Activated CD4-positive, alpha-beta memory T cell treated with anti-CD3 and anti-CD28 coated beads, Interleukin-2, amount 10 ng/mL, durations not matched to agents 7 days and 5 days (primary cell): ENCODE data around the gene LRCH4. TPM values are rescaled to one million over a fixed set of nuclear protein-coding genes. Genes with fewer than 3 reads are reported as not detected.
"Not testable (repeated sequence)": the region's sequence is repeated elsewhere in the genome, so short reads cannot be mapped to it uniquely, and the experiment has no call there.

Experiments used
- CTCF ChIA-PET: fragments of 350-600 bp; sonication (Branson Sonifier 250); formaldehyde crosslinking; loops from one replicate; lab custom pipeline; 2021; ENCODE audit warnings: antibody characterized with exemption, inconsistent platforms; lab: Charles Lee
- POLR2A ChIA-PET: fragments of 350-600 bp; sonication (Branson Sonifier 250); formaldehyde crosslinking; loops from one replicate; lab custom pipeline; 2021; ENCODE audit warnings: antibody characterized with exemption; lab: Charles Lee
- DNase-seq: peaks from one replicate; pipeline ENCODE4 v3.0.0-alpha.2; 2020
- H3K27ac Mint-ChIP-seq: one replicate; pipeline ENCODE4 v1.8.0; 2021; ENCODE audit warnings: mild to moderate bottlenecking, mixed read lengths
- H3K27me3 Mint-ChIP-seq: one replicate; pipeline ENCODE4 v1.8.0; 2021; ENCODE audit warnings: mixed read lengths
- H3K36me3 Mint-ChIP-seq: one replicate; pipeline ENCODE4 v1.8.0; 2021; ENCODE audit warnings: low read depth, mixed read lengths
- H3K4me1 Mint-ChIP-seq: one replicate; pipeline ENCODE4 v1.8.0; 2021; ENCODE audit warnings: mixed read lengths
- H3K4me3 Mint-ChIP-seq: one replicate; pipeline ENCODE4 v1.8.0; 2021; ENCODE audit warnings: mild to moderate bottlenecking, mixed read lengths
- H3K9me3 Mint-ChIP-seq: one replicate; pipeline ENCODE4 v1.8.0; 2021; ENCODE audit warnings: mixed read lengths
- total RNA-seq, 2 experiments: library from RNA; stranded (reverse); gene quantifications; one replicate each; pipeline ENCODE4 v1.2.3, GENCODE V29; 2021

Gene LRCH4
- total RNA-seq, 2 experiments from 2014 or later = 199 to 204 TPM

DNA sequence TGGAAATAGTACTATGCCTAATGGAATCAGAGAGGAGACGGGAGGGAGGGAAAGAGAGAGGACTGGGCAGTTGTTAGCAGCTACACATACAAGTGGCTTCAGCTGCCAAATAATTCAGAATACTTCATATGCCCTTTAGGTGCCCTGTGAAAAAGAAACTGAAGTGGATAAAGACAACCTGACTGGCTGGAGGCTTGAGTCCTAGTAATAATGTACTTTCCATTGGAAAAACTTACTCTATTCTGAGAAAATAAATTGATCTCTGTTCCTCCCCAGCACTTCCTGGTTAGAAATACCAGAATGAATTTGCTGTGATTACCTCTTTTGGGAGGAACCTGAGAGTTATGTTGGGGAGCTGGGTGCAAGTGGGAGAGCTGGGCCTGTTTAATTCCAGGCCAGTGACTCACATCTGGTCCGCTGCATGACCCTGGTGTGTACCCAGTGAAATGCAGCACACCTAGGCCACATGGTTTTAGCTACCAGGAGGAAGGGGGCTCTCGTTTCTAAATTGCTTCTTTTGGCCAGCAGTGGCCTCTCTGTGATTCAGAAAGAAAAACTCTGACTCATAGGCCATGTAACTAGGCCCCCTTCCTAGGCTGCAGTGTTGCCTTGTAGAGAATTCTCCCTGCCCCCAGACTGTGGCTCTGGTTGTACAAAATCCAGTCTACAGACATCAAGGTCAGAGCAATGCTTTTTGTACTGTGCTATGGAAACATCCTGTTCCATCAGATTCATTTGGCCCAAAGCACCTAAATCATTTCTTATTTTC is 40.4 kb downstream of the LRCH4 start:
- CTCF ChIA-PET = interaction anchor here (1.0 to 11.6 kb wide), 5 partner anchors 15 to 76 kb away, joined by 3 to 144 read pairs (median 4); partner anchors contain the start of gene MOSPD3
- Mint-ChIP-seq H3K4me3 (peak overlapping the region; percentile 97), H3K4me1 (peaks cover 96% of the 10 kb centered on the region), H3K27ac (peak overlapping the region; percentile 96), H3K27me3 (no peaks in the 10 kb centered on the region), H3K9me3 (no peaks in the 10 kb centered on the region), H3K36me3 (peaks cover 47% of the 10 kb centered on the region)
- DNase-seq = peak; percentile 59
- POLR2A ChIA-PET = interaction anchor here (1.2 to 2.9 kb wide), 13 partner anchors 10 to 160 kb away, joined by 3 to 17 read pairs (median 4); partner anchors contain the start of genes FBXO24, LRCH4, MEPCE and POP7

DNA sequence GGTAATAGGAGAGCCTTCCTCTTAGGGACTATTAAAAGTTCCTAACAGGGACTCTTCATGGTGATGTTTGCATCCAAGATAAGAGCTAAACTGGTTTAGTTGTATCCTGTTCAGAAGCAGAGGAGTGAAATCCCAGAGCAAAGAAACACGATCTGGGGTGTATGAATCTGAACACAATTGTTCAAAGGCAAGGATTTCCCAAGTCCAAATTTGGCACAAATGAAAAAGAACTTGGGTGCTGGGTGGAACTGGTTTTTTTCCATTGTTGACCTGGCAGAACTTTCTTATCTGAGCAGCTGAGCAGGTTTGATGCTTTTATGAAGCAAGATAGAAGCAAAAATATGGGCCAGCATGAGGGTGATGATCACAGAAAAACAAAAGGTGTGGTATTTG is 41.0 kb downstream of the LRCH4 start:
- ChIA-PET POLR2A (interaction anchor here (1.2 to 2.9 kb wide), 13 partner anchors 9 to 161 kb away, joined by 3 to 17 read pairs (median 4); partner anchors contain the start of genes FBXO24, LRCH4, MEPCE and POP7), CTCF (interaction anchor here (0.6 to 11.6 kb wide), 6 partner anchors 15 to 393 kb away, joined by 3 to 144 read pairs (median 4); partner anchors contain the start of gene MOSPD3)
- peak overlapping the region; percentile 97 for H3K4me3 Mint-ChIP-seq
- H3K4me1 Mint-ChIP-seq = peaks cover 95% of the 10 kb centered on the region
- H3K27me3 Mint-ChIP-seq = no peaks in the 10 kb centered on the region
- H3K36me3 Mint-ChIP-seq = peaks cover 45% of the 10 kb centered on the region
- H3K27ac Mint-ChIP-seq = peak overlapping the region; percentile 96
- no peak for DNase-seq
- H3K9me3 Mint-ChIP-seq = no peaks in the 10 kb centered on the region

DNA sequence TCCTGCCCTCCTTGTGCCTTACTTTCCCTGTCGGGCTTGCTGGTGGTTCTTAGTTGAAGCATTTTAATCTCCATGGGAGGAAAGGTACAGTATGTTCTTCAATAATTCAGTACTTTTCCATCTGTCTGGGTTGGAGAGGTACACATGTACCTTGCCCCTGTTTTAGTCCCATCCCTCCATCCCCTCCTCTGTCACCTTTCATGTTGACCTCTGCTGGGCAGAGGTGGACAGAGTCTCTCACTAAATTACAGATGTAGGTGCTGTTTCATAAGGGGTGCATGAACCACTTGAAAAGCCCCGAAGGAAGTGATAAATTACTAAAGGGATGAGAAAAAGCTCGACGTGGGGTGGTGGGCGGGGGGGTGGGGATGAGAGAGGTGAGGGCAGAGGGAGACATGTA is 41.5 kb downstream of the LRCH4 start:
- no peak for DNase-seq
- Mint-ChIP-seq H3K4me1 (peaks cover 94% of the 10 kb centered on the region), H3K27me3 (no peaks in the 10 kb centered on the region), H3K27ac (peak overlapping the region; percentile 96), H3K4me3 (peak overlapping the region; percentile 97), H3K36me3 (peaks cover 41% of the 10 kb centered on the region), H3K9me3 (no peaks in the 10 kb centered on the region)
- CTCF ChIA-PET = interaction anchor here (0.6 to 11.6 kb wide), 3 partner anchors 16 to 392 kb away, joined by 3 to 144 read pairs (median 6); partner anchors contain the start of gene MOSPD3
- POLR2A ChIA-PET = interaction anchor here (1.2 to 2.9 kb wide), 9 partner anchors 9 to 116 kb away, joined by 3 to 17 read pairs (median 6); partner anchors contain the start of genes FBXO24, LRCH4, MEPCE and ZCWPW1

DNA sequence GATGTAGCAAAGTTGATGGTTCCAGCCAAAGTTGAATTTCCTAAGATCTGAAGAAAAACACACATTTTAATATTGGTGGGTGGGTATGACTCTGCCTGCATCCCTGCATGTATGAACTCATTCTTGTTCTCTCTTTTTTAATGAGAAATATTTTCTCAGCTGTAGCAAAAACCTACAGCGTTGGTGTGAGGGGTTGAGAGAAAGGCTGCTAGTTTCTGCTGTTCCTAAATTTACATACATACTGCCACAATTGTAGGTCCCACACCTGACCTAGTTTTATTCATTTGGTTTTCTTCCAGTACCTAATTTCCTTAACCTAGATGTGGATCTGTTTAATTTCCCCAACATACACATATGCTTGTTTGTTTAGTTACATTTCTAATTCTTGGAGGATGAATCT is 42.3 kb downstream of the LRCH4 start:
- POLR2A ChIA-PET = interaction anchor here (1.3 to 2.9 kb wide), 7 partner anchors 10 to 331 kb away, joined by 3 to 17 read pairs (median 4); partner anchors contain the start of genes FBXO24, LRCH4, MEPCE and SRRT
- peaks cover 90% of the 10 kb centered on the region for H3K4me1 Mint-ChIP-seq
- H3K27ac Mint-ChIP-seq = peak overlapping the region; percentile 96
- no peak for DNase-seq
- CTCF ChIA-PET = interaction anchor here (1.2 to 11.6 kb wide), 2 partner anchors 17 to 74 kb away, joined by 4 to 144 read pairs; no protein-coding TSS in a partner anchor
- no peaks in the 10 kb centered on the region for H3K9me3 Mint-ChIP-seq
- H3K36me3 Mint-ChIP-seq = peaks cover 41% of the 10 kb centered on the region
- H3K27me3 Mint-ChIP-seq = no peaks in the 10 kb centered on the region
- peak overlapping the region; percentile 97 for H3K4me3 Mint-ChIP-seq

DNA sequence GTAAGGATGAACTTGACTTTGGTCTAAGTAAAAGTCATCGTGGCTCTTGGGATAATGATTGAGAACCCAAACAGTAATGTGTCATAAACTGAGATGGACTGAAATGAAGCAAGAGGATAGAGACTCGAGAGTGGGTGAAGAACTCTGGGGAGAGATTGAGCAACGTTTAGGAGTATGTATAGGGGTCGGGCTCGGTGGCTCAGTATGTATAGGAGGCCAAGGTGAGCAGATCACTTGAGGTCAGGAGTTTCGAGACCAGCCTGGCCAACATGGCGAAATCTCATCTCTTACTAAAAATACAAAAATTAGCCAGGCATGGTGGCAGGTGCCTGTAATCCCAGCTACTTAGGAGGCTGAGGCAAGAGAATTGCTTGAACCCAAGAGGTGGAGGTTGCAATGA is 44.6 kb downstream of the LRCH4 start:
- POLR2A ChIA-PET = interaction anchor here (0.8 to 2.1 kb wide), 5 partner anchors 9 to 112 kb away, joined by 3 to 15 read pairs (median 7); partner anchors contain the start of genes MEPCE and ZCWPW1
- H3K36me3 Mint-ChIP-seq = peaks cover 32% of the 10 kb centered on the region

DNA sequence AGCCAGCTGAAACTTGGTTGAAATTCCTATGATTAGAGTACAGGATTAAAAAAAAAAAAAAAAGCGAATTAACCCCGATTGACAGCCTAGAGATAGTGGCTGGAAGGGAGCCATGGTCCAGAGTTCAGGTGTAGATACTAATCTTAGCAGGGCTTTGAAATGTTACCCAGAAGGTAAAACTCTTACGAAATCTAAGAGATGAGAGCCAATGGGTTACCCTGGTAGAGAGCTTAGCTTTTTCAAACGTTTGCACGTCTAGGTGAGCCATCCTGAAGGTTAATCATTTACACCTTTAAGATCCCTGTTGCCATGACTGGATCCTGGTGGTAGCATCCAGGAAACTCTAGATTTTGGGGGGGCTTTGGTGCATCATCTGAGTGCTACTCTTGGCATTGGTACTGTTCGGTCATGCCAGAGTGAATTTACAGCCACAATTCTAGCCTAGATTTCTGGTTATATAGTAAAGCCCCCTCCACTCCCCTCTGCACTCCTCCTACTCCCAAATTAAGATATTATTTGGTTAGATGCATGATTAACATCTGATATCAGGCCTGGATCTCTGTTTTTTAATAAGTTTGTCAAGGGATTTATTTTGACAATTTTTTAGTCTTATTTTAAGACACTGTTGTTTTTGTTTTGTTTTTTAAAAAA is 45.7 kb downstream of the LRCH4 start:
- peak overlapping the region; percentile 97 for H3K4me3 Mint-ChIP-seq
- peaks cover 62% of the 10 kb centered on the region for H3K4me1 Mint-ChIP-seq
- H3K36me3 Mint-ChIP-seq = peaks cover 31% of the 10 kb centered on the region
- H3K27me3 Mint-ChIP-seq = no peaks in the 10 kb centered on the region
- H3K9me3 Mint-ChIP-seq = no peaks in the 10 kb centered on the region
- peak overlapping the region; percentile 76 for H3K27ac Mint-ChIP-seq
- POLR2A ChIA-PET = interaction anchor here (0.8 to 3.2 kb wide), 7 partner anchors 9 to 439 kb away, joined by 3 to 22 read pairs (median 5); partner anchors contain the start of genes AP4M1, FBXO24, LRCH4 and MCM7
- DNase-seq = no peak
- CTCF ChIA-PET = interaction anchor here (1.5 to 11.6 kb wide), 5 partner anchors 8 to 63 kb away, joined by 5 to 144 read pairs (median 11); no protein-coding TSS in a partner anchor

More for the DNA sequence above, 44.6 kb downstream of the LRCH4 start:
- H3K27ac Mint-ChIP-seq = peak overlapping the region; percentile 96
- H3K4me3 Mint-ChIP-seq = peak overlapping the region; percentile 97
- not testable (repeated sequence) for H3K9me3 Mint-ChIP-seq, DNase-seq, H3K27me3 Mint-ChIP-seq
- CTCF ChIA-PET = interaction anchor here (1.1 to 11.6 kb wide), 7 partner anchors 12 to 126 kb away, joined by 3 to 144 read pairs (median 4); no protein-coding TSS in a partner anchor
- H3K4me1 Mint-ChIP-seq = peaks cover 73% of the 10 kb centered on the region

DNA sequence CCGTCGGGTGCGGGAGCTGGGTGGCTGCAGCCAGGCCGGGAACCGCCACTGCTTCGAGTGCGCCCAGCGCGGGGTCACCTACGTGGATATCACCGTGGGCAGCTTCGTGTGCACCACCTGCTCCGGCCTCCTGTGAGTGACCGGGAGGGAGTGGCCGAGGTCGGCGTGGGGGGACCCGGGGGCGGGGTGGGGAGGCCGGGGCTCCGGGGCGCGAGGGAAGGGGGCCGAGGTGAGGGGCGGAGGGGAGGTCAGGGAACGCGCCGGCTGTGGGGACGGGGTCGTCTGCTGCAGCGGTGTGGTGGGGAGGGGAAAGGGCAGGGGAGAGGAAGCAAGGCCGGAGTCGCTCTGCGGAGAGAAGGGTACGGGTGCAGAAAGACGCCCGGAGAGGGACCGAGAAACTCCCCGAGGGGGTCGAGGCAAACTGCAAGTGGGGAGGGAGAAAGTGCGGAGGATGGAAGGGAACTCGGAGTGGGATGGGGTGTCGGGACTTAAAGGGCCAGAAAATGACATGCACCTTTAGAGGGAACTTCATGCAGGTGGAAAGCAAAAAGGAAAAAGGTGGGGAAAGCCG is 46.4 kb downstream of the LRCH4 start:
- ChIA-PET POLR2A (interaction anchor here (0.8 to 3.2 kb wide), 17 partner anchors 9 to 438 kb away, joined by 3 to 32 read pairs (median 4); partner anchors contain the start of genes AP4M1, FBXO24, LRCH4 and MCM7), CTCF (interaction anchor here (1.2 to 2.3 kb wide), 7 partner anchors 9 to 64 kb away, joined by 3 to 11 read pairs (median 7); no protein-coding TSS in a partner anchor)
- peak overlapping the region; percentile 97 for H3K4me3 Mint-ChIP-seq
- H3K27ac Mint-ChIP-seq = peak overlapping the region; percentile 87
- H3K4me1 Mint-ChIP-seq = peaks cover 55% of the 10 kb centered on the region
- no peaks in the 10 kb centered on the region for H3K9me3 Mint-ChIP-seq
- H3K36me3 Mint-ChIP-seq = peaks cover 28% of the 10 kb centered on the region
- peak; percentile 35 for DNase-seq
- no peaks in the 10 kb centered on the region for H3K27me3 Mint-ChIP-seq

DNA sequence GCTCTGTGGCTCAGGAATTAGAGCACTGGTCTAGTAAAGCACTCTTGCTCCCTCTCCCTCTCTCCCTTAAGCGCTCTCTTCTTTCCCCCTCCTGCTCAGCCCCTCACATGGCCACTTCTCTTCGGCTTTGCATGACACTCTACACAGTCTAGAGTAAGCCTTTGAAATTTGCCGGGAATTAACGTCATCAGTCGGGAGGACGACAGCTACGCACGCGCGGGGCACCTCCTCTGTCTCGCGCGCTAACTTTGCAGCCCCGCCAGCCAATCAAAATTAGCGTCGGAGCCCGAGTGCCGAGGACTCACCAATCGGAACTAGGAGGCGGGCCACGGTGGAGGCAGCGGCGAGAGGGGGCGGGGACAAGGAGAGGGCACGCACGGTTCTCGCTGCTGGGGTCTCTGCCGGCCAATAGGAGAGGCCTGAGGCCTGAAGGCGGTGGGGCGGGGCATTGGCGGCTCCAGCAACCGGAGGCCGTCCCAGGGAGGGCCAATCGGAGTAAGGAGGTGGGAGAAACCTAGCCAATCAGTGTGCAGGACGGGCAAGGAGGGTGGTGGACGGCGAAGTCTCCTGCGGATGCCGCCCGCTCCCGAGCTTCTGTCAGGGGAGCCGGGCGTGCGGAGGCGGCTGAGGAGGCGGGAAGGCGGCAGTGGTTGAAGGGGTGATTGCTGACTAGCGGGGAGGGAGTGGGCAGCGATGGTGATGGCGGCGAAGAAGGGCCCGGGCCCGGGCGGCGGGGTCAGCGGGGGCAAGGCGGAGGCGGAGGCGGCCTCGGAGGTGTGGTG is 47.1 kb downstream of the LRCH4 start, which contains the start of gene AGFG2:
Gene AGFG2, plus strand, starts transcription at position 550 of the 782 bp plus-strand sequence. Its CDS starts 144 bp downstream, at position 694.
- Mint-ChIP-seq H3K27me3 (no peaks in the 10 kb centered on the region), H3K4me3 (peak within 1 kb of the TSS; percentile 97), H3K27ac (peak within 1 kb of the TSS; percentile 87), H3K36me3 (peaks cover 23% of the 10 kb centered on the region), H3K9me3 (no peaks in the 10 kb centered on the region), H3K4me1 (peaks cover 49% of the 10 kb centered on the region)
- POLR2A ChIA-PET = interaction anchor here (0.8 to 3.2 kb wide), 19 partner anchors 10 to 438 kb away, joined by 3 to 32 read pairs (median 4); partner anchors contain the start of genes AP4M1, FBXO24, LRCH4 and MCM7
- CTCF ChIA-PET = interaction anchor here (1.2 to 2.3 kb wide), 7 partner anchors 9 to 63 kb away, joined by 3 to 11 read pairs (median 7); no protein-coding TSS in a partner anchor
- DNase-seq = peak; percentile 100

DNA sequence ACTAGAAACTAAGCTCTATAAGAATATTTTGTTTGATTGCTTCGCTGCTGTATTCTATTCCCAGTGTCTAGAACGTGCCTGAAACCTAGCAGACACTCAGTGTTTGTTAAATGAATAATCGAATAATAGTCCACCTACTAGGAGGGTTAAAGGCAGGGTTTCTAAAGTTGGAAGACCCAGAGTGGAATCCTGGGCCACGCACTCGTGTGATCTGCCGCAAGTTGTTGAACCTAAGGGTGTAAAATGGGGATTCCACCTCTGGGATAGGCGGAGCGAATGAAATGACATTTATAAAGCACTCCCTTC is 47.6 kb downstream of the LRCH4 start:
- Mint-ChIP-seq H3K27me3 (no peaks in the 10 kb centered on the region), H3K27ac (peak overlapping the region; percentile 87), H3K36me3 (peaks cover 21% of the 10 kb centered on the region), H3K4me3 (peak overlapping the region; percentile 97), H3K4me1 (peaks cover 43% of the 10 kb centered on the region), H3K9me3 (no peaks in the 10 kb centered on the region)
- CTCF ChIA-PET = interaction anchor here (1.8 to 1.9 kb wide), 2 partner anchors 26 to 56 kb away, joined by 7 to 8 read pairs; no protein-coding TSS in a partner anchor
- no peak for DNase-seq
- POLR2A ChIA-PET = interaction anchor here (1.0 to 3.2 kb wide), 12 partner anchors 11 to 168 kb away, joined by 3 to 32 read pairs (median 6); partner anchors contain the start of genes FBXO24, LRCH4, MEPCE and POP7

DNA sequence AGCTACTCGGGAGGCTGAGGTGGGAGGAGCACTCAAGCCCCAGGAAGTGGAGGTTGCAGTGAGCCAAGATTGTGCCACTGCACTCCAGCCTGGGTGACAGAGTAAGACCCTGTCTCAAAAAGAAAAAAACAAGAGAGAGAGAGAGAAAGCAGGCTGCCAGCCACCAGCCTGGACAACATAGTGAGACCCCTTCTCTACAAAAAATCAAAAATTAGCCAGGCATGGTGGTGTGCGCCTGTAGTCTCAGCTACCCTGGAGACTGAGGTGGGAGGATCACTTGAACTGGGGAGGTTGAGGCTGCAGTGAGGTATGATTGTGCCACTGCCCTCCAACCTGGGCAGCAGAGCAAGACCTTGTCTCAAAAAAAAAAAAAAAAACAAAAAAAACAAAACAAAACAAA is 49.2 kb downstream of the LRCH4 start:
- H3K9me3 Mint-ChIP-seq, CTCF ChIA-PET, DNase-seq, H3K27ac Mint-ChIP-seq, H3K27me3 Mint-ChIP-seq, POLR2A ChIA-PET, H3K4me3 Mint-ChIP-seq: not testable (repeated sequence)
- Mint-ChIP-seq H3K4me1 (peaks cover 28% of the 10 kb centered on the region), H3K36me3 (peaks cover 16% of the 10 kb centered on the region)

DNA sequence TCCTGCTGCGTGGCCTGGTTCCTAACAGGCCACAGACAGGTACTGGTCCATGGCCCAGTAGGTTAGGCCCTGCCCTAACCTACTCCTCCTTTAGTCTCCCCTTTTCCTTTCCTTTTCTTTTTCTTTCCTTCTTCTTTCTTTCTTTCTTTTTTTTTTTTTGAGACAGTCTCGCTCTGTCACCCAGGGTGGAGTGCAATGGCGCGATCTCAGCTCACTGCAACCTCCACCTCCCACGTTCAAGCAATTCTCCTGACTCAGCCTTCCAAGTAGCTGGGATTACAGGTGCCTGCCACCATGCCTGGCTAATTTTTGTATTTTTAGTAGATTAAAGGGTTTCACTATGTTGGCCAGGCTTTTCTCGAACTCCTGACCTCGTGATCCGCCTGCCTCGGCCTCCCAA is 49.9 kb downstream of the LRCH4 start:
- CTCF ChIA-PET, DNase-seq, H3K36me3 Mint-ChIP-seq, H3K4me3 Mint-ChIP-seq, H3K27ac Mint-ChIP-seq, H3K9me3 Mint-ChIP-seq, H3K27me3 Mint-ChIP-seq: not testable (repeated sequence)
- POLR2A ChIA-PET = interaction anchor here (0.8 kb wide), 1 partner anchor 9 kb away, joined by 3 read pairs; no protein-coding TSS in a partner anchor
- H3K4me1 Mint-ChIP-seq = peaks cover 21% of the 10 kb centered on the region
